ENCODE measurements around the gene SLX9.

SLX9 gene

GRCh38 chr21:44931501-44932407 is 8.1 kb upstream of the SLX9 start:
- no peak overlapping the region for H3K27ac ChIP-seq (ENCODE audit: low read depth, low read length, poor library complexity, severe bottlenecking)
- no peaks in the 10 kb centered on the region for H3K79me2 ChIP-seq (ENCODE audit: insufficient read depth, low read length)

GRCh38 chr21:44932408-44933181 is 7.2 kb upstream of the SLX9 start:
- Histone ChIP-seq H3K4me1 (ENCODE audit: insufficient read depth, low read length, severe bottlenecking) (peaks cover 7% of the 10 kb centered on the region), H3F3A (ENCODE audit: insufficient read depth, low read length) (no peaks in the 10 kb centered on the region), H3K79me2 (ENCODE audit: insufficient read depth, low read length) (no peaks in the 10 kb centered on the region), H3K27me3 (ENCODE audit: insufficient read depth, low read length) (peaks cover 9% of the 10 kb centered on the region; the same call in 1 of the 2 replicates), H3K9me2 (ENCODE audit: low read depth, low read length) (no peaks in the 10 kb centered on the region), H3K4me2 (ENCODE audit: low read length) (no peak overlapping the region), H3K9ac (ENCODE audit: low read length) (no peak overlapping the region), H3K27ac (ENCODE audit: low read depth, low read length, poor library complexity, severe bottlenecking) (no peak overlapping the region), H3K4me3 (ENCODE audit: low read depth, low read length, poor library complexity, severe bottlenecking) (no peak overlapping the region), H3K36me3 (ENCODE audit: insufficient read depth, low read length) (no peaks in the 10 kb centered on the region), H4K20me1 (ENCODE audit: insufficient read depth, low read length) (no peaks in the 10 kb centered on the region), H2AFZ (ENCODE audit: low read length) (no peak overlapping the region), H3K9me3 (ENCODE audit: low read length) (no peaks in the 10 kb centered on the region)
- TF ChIP-seq CTCF (IDR thresholded peaks at IDR 0.05; ENCODE audit: low read length) = peak; percentile 30
- no peak for TF ChIP-seq EZH2 (IDR thresholded peaks at IDR 0.05; ENCODE audit: borderline replicate concordance, low read length)

More at GRCh38 chr21:44931501-44932407, 8.1 kb upstream of the SLX9 start:
- Histone ChIP-seq H2AFZ (ENCODE audit: low read length) (no peak overlapping the region), H3K4me3 (ENCODE audit: low read depth, low read length, poor library complexity, severe bottlenecking) (no peak overlapping the region), H3K9me2 (ENCODE audit: low read depth, low read length) (no peaks in the 10 kb centered on the region), H3K36me3 (ENCODE audit: insufficient read depth, low read length) (no peaks in the 10 kb centered on the region), H4K20me1 (ENCODE audit: insufficient read depth, low read length) (no peaks in the 10 kb centered on the region), H3K27me3 (ENCODE audit: insufficient read depth, low read length) (peaks cover 9% of the 10 kb centered on the region; the same call in 1 of the 2 replicates), H3K9me3 (ENCODE audit: low read length) (no peaks in the 10 kb centered on the region), H3K4me1 (ENCODE audit: insufficient read depth, low read length, severe bottlenecking) (peaks cover 7% of the 10 kb centered on the region), H3F3A (ENCODE audit: insufficient read depth, low read length) (no peaks in the 10 kb centered on the region), H3K9ac (ENCODE audit: low read length) (no peak overlapping the region), H3K4me2 (ENCODE audit: low read length) (no peak overlapping the region; the same call in 1 of the 2 replicates)
- no peak for TF ChIP-seq EZH2 (IDR thresholded peaks at IDR 0.05; ENCODE audit: borderline replicate concordance, low read length)
- TF ChIP-seq CTCF (IDR thresholded peaks at IDR 0.05; ENCODE audit: low read length) = no peak

GRCh38 chr21:44933199-44933917 is 6.5 kb upstream of the SLX9 start:
- Histone ChIP-seq H3K27me3 (ENCODE audit: insufficient read depth, low read length) (peaks cover 9% of the 10 kb centered on the region; the same call in 1 of the 2 replicates), H3K79me2 (ENCODE audit: insufficient read depth, low read length) (no peaks in the 10 kb centered on the region), H3K36me3 (ENCODE audit: insufficient read depth, low read length) (no peaks in the 10 kb centered on the region), H2AFZ (ENCODE audit: low read length) (no peak overlapping the region), H3K9ac (ENCODE audit: low read length) (no peak overlapping the region), H3K27ac (ENCODE audit: low read depth, low read length, poor library complexity, severe bottlenecking) (no peak overlapping the region), H4K20me1 (ENCODE audit: insufficient read depth, low read length) (no peaks in the 10 kb centered on the region), H3K4me2 (ENCODE audit: low read length) (no peak overlapping the region), H3K4me1 (ENCODE audit: insufficient read depth, low read length, severe bottlenecking) (peaks cover 7% of the 10 kb centered on the region), H3K4me3 (ENCODE audit: low read depth, low read length, poor library complexity, severe bottlenecking) (no peak overlapping the region), H3F3A (ENCODE audit: insufficient read depth, low read length) (no peaks in the 10 kb centered on the region), H3K9me3 (ENCODE audit: low read length) (no peaks in the 10 kb centered on the region), H3K9me2 (ENCODE audit: low read depth, low read length) (no peaks in the 10 kb centered on the region)
- TF ChIP-seq EZH2 (IDR thresholded peaks at IDR 0.05; ENCODE audit: borderline replicate concordance, low read length) (no peak), CTCF (IDR thresholded peaks at IDR 0.05; ENCODE audit: low read length) (no peak)
